Measurements from ENCODE around the gene SLC25A22.

DNA sequence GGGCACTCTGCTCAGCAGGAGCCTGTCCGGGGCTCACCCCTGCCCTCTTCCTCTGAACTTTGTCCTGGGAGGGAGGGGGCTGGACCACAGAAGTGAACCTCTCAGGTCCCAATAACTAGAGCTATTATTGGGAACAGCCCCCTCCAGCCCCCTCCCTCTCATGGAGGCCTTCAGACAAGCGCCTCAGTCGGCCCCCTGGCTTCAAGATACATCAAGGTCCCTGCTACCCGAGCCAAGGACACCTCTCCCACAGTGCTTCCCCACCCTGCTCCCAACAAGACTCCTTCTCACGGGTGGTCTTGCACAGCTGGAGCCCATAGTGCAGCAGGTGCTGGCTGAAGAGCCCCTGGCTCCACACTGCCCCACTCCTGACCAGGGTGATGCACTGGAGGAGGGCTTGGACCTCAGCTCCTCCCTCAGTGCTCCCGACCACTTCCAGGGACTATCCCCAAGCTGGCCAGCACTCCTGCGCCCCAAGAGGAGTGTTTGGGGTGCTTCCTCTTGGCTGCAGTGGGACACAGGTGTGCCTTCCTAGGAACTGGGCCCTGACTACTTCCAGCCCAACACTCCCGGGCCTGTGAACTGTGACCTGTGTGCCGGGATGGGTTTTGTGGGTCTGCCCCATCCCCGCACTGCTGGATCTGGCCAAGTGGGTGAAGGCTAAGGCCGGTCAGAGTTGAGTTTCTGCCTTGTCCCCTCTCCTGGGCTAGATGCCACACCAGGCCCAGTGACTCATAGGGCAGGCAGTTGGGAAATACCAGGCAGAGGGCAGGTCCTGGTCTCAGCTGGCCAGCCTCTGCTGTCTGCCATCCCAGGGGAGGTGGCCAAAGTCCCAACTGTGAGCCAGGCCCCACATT, 22.8 kb upstream of the SLC25A22 start:
- TF ChIP-seq, protein P1, sequence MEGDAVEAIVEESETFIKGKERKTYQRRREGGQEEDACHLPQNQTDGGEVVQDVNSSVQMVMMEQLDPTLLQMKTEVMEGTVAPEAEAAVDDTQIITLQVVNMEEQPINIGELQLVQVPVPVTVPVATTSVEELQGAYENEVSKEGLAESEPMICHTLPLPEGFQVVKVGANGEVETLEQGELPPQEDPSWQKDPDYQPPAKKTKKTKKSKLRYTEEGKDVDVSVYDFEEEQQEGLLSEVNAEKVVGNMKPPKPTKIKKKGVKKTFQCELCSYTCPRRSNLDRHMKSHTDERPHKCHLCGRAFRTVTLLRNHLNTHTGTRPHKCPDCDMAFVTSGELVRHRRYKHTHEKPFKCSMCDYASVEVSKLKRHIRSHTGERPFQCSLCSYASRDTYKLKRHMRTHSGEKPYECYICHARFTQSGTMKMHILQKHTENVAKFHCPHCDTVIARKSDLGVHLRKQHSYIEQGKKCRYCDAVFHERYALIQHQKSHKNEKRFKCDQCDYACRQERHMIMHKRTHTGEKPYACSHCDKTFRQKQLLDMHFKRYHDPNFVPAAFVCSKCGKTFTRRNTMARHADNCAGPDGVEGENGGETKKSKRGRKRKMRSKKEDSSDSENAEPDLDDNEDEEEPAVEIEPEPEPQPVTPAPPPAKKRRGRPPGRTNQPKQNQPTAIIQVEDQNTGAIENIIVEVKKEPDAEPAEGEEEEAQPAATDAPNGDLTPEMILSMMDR (IDR thresholded peaks at IDR 0.05; ENCODE audit: insufficient read depth, low read length, poor library complexity, severe bottlenecking) = no peak
- TF ChIP-seq EZH2phosphoT487 (conservative IDR thresholded peaks at IDR 0.05; ENCODE audit: low read length) = no peak
